8988T (cell line): ENCODE results near the gene SLC4A8.
"Not testable (repeated sequence)": the region's sequence is repeated elsewhere in the genome, so short reads cannot be mapped to it uniquely, and the experiment has no call there.

Source experiments
- DNase-seq: peaks from one replicate; pipeline ENCODE4 v3.0.0; 2011

The SLC4A8 gene

DNA sequence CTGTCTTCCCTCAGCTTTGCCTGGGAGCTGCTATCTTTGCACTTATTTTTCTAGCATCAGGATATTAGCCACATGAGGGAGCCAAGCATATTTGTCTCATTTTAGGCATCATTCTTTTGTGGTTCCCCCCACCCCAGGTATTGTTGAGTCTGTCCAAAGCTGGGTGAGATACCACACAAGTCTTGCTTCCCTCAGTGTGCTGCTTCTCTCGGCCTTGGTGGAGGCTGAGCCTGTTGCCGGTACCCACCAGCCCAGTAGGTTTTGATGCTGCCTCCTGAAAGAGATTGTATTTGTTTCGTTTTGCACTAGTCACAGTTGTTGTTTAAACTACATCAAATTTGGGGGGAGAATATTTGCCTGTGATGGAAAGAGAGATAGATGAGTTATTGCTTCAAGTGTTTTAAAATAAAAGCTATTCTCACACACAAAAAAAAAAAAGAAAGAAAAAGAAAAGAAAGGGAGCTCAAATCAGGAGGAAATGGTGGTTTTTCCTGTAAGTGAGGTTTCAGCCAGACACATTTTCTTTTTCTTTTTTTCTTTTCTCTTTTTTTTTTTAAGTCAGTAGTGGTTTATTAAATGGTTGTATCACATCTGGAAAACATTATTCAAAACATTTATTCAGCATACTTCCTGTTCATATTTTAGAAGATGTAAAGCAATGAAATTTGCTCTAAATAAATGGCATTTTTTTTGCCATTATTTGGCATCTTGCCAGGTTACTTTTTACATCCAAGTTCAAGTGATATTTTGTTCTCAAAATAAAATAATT is 58.5 kb downstream of the SLC4A8 start:
- DNase-seq = no peak

DNA sequence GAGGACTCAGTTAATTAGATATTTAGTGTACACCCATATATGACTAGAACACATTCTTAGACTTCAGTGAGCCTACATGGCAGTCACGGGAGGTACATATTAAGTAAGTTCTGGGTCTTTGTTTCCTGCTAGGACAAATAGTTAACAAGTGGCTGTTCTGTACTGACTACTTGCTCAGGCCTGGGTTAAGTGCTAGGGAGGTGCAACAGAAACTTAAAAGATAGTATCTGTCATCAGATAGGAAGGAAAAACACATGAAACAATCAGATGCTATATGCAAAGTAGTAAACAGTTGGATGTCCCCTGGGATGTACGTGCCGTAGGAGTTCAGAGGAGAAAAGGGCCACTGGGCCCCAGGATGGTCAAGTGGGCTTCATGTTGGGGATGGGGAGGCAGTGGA is 59.5 kb downstream of the SLC4A8 start:
- no peak for DNase-seq

DNA sequence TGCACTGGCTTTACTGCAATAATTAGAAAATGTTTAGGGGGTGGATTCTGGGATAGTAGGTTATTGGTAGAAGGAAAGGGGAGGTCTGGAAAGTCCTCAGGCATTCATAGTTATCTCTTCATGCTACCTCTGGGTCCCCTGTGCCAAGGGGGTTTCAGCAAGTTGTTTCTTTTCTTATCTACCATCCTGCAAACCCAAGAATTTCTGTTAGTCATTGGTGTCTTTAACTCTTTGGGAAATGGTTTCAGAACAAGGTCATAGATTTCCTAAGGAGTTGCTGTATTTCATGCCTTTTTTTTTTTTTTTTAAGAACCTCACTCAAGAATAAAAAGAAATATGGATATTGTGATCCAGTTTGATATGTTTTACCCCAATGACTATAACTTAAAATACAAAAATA is 63.6 kb downstream of the SLC4A8 start:
- DNase-seq = no peak

DNA sequence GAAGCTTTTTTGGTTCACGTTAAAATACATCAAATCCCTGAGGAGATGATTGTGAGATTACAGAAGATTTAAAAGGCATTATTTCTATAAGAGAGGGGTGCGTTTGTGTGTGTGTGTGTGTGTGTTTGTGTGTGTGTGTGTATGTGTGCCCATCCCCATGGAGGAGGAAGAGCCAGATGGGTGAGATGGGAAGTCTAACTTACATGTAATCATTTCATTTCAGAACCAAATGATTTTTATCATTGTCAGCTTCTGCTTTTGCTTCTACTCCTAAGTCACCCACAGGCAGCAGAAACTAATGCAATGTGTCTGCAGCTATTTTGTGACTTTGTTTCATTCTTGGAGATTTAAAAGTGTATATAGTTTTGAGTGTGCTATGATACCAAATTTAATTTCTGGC is 68.7 kb downstream of the SLC4A8 start:
- no peak for DNase-seq

DNA sequence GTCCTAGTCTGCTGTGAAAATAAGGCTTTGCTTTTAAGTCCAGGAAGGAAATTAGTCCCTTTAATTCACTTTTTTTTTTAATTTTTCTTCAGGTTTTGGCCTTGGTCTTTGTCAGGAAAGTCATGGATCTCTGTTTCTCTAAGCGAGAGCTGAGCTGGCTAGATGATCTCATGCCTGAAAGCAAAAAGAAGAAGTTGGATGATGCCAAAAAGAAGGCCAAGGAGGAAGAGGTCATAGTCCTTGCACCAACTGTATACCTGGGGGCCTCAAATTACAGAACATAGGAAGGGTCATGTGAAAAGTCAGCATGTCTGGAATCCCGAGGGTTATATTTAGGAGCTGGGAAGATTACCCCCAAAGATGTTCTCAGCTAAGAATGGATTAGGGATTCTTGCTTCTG is 72.3 kb downstream of the SLC4A8 start:
- no peak for DNase-seq

DNA sequence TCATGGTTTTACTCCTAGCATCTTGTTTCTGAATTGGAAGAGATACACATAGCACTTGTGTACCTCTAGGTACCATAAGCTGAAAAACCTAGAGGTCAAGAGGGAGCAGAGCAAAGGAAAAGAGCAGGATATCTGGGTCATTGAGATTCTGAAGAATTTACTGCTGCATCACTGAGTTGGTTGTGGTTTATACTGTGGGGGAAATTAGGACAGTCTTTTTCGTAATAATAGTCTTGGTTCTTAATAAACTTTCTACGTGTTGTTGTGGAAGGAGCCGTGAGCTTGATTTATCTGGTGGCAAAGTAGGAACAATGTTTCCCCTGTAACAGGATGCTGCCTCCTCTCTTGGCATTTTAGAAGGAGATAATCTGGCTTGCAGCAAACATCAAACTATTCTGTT is 80.2 kb downstream of the SLC4A8 start:
- no peak for DNase-seq

DNA sequence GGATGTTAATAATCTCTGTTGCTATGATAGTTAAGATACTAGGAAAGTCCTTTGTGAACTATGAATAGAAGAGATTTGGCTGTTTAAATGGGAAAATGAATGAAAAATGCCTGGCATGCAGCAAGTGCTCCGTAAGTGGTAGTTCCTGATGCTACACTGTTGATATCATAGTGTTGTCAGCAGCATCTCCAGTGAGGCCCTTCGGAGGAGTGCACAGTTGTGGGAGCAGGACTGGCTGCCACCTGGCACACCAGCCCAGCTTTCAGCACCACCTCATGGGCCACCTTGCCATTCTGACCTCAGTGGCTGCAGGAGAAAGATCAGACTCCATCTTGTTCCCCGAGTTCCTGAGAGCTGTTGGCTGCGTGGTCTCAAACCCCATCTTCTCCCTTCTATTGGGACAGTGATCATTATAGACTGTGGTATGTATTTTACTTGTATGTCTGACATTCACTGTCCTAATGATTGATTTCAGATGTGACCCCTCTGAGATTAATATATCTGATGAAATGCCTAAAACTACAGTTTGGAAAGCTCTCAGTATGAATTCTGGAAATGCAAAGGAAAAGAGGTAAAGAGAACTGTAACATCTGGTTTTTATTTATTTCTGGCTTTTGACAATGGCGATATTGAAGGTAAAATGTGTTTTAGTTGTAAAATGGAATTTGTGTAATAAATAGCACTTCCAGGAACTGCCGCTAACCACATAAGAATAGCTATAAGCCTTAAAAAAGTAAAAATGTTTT is 80.9 kb downstream of the SLC4A8 start:
- no peak for DNase-seq

DNA sequence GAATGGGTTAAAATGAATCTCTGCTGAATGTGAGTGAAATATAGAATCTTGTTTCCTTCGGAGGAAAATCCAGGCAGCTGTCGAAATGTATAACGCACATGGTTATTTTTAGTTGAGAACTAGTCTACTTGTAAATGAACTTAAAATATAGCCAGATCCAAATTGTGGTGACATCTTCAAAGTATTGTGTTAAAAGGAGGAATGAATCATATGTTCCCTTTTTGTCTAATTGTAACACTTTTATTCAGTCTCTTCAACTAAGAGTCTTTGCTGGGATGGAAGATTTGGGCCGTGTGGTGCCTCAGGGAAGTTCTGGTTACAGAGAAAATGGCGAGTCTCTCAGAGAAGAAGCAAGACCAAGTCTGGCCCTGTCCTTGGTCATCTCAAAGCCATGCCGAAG is 82.5 kb downstream of the SLC4A8 start:
- no peak for DNase-seq

DNA sequence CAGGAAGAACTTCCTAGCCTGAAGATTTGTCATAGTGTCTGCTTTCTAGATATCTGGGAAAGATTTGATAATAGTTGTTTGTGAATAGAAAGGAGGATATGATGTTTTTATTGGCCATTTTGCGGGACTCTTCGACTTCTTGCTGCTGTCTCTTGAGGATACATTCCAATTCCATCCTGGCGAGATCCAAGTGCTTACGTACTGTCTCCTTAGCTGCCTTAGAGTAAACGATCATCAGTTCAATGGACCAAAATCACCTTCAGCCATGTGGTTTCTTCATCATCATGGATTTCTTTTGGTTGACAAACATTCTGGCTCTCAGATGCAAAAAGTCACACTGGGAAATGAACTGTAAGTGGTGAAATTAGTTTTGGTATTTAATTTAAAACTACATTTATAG is 83.7 kb downstream of the SLC4A8 start:
- DNase-seq = no peak

DNA sequence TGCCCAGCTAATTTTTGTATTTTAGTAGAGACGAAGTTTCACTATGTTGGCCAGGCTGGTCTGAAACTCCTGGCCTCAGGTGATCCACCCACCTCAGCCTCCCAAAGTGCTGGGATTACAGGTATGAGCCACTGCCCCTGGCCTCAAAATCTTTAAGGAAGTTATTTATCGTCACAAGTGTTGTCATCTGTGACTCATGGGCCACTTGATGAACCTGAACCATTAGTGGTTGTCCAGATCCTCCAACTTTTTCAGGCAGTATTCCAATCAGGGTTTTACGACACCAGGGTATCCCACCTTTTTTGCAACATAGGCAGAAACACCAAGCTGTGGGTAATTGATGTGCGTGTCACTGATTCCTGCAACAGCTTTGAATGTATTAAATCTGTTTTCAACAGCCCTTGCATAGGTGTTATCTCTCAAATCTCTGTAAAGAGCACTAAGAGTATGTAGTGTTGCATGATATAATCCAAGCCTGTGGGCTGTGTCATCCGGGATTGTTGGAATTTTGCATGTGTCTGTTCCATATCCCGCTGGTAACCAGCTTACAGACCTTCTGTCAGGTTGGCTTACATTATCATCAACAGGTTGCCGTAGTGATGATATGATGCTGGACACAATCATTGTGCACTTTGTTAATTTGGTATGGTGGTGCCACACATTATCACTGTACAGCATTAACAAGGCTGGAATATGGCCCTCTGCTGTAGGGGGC is 87.1 kb downstream of the SLC4A8 start:
- DNase-seq = no peak

DNA sequence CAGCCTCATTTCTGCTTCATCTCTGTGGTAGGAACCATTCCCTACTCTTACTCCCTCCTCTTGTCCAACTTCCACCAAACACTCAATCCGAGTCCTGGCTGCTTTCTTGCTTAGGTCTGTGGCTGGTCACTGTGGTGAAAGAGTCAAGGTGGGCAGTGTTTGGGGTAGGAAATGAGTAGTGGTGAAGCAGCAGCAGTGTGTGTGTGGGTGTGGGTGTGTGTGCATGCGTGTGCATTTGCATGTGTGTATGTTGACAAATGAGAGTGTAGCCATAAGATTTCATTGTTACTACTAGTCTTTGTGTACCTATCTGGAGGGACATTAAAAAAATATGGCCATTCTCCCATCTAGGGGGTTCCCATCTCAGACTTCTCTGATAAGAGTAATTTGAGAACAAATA is 87.8 kb downstream of the SLC4A8 start:
- DNase-seq = no peak

DNA sequence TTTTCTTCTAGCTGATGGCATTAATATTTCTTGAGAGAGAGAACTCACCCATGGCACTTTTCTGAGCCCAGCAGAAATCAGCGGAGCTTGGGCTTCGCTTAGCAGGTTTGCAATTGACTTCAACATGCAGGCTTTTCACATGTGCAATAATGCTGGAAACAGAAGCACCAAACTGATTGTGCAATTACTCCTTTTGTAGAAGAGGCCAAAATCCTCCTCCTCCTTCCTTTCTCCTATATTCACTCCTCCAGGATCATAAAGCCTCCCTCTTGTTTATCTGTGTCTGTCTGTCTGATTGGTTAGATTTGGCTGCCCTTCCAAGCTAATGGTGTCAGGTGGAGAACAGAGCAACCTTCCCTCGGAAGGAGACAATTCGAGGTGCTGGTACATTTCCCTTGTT is 90.4 kb downstream of the SLC4A8 start:
- DNase-seq = not testable (repeated sequence)

DNA sequence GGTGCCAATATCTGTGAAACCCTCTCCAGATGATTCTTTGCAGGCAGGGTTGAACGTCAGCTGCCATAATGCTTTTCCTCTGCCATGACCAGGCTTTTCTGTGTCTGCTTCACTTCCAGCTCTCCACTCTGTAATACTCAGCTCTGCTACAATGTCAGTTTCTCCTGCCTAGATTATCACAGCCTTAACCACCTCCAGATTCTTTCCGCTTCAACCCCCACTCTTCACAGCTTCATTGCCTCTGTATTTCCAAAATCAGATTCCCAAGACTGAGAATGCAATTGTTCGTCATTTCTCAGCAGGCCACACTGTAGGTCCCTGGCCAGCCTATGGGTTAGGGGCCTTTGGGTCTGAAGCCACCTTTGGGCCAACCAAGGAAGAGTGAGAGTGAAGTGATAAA is 92.7 kb downstream of the SLC4A8 start:
- DNase-seq = no peak

DNA sequence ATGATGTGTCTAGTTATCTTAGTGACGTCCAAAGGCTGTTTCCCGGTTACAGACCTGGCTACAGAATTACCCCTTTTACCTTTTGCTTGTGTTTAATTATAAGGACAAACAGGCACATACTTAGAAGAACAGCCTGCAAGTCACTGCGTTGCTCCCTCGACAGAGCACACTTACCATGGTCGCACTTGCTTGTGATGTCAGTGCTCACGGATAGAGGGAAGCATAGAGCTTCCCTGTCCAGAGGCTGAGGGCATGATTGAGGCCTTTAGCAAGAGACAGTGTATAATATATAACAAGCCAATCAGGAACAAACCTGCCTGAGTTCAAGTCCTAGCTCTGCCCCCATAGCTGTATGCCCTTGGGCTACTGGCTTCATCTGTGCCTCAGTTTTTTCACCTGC is 93.2 kb downstream of the SLC4A8 start:
- DNase-seq = no peak

DNA sequence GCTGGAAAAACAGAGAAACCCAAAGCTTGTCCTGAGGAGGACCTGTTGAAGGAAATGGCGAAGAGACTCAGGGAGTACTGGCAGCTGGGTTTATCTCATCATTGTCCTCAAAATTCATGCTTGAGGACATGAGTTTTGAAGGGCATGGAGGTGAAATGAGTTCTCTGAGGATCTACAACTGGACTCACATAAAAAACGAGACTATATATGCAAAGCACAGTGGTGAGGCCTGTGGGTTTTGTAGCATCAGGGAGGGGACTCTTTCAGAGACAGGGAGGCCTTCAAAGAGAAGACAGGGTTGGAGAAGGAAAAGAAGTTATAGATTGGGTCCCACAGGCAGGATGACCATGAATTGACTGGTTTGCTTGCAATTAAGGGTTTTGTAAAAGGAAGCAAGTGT is 95.1 kb downstream of the SLC4A8 start:
- DNase-seq = no peak

DNA sequence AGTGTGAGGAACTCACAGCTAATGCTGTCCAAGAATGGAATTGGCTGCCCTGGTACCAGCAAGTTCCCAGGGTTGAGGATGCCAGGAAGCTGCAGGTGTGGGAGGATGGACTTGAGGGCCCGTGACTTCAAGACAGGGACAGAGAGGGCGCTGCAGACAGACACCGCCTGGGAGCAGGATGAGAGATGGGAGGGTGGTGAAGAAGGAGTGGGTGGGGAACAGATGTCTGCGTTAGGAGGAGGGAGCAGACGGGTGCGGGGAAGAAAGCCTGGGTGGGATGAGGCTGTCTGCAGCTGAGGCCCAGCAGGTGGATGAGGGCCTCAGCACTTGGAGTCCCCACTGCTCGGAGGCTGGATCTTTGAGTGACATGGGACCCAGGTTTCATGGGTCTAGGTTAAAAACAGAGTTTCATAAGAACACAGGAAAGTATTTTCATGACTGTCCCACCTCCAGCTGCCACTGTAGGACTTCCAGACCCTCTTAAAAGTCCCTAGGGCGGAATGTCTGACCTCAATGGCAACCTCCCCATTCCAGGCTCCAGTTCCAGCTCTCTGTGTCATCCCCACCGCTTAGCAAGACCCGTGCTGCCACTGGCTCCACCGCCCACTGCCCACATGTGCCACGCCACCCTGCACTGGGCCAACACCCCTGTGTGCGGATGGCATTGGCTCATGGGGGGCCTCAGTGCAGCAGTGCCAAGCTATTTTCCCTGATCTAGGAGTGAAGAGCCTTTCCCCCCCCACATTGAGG is 96.1 kb downstream of the SLC4A8 start:
- DNase-seq = no peak

DNA sequence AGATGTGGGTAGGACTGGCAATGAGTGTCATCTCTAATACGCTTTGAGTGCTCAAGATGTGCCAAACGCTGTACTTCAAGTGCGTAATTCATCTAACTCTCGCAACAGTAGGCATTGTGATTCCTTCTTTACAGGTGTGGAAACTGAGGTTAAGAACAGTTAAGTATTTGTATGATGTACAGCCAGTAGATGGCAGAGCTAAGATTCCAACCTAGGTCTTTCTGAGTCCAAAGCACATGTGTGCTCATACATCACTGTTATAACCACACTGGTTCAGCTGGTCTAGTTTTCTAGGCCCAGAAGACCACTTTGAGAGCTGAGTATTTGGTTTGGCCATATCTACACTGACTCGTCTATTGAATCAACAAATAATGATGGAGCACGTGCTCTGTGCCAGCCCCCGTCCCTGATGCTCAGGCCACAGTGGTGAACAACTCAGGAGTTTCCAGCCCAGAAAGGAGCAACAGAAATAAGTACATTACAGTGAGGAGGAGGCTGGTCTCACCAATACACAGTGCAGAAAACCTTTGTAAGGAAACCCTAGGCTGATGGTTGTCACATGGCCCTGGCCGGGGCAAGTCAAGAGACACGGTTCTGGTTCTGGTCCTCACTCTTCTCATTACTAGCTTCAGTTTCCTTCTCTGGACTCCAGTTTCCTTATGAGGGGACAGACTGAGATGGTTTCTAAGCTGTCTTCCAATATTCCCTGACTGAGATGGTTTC is 97.1 kb downstream of the SLC4A8 start:
- DNase-seq = no peak

DNA sequence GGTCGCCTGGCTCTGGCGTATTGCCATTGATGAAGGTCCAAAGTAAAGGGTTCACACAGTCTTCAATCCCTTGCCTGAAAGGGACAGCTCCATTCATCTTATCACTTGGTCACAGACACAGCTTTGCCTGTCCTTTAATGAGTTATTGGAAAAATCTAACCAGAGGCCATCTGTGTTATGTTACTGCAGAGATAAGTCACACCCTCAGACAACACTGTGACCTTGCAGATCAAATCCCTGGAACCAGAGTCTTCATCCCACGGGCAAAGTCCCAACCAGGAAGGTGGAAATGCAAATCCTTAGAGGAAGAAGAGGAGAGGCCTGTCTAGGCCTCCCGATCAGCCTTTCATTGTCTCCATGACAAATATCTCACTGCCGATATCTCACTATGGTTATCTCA is 98.1 kb downstream of the SLC4A8 start:
- DNase-seq = no peak

DNA sequence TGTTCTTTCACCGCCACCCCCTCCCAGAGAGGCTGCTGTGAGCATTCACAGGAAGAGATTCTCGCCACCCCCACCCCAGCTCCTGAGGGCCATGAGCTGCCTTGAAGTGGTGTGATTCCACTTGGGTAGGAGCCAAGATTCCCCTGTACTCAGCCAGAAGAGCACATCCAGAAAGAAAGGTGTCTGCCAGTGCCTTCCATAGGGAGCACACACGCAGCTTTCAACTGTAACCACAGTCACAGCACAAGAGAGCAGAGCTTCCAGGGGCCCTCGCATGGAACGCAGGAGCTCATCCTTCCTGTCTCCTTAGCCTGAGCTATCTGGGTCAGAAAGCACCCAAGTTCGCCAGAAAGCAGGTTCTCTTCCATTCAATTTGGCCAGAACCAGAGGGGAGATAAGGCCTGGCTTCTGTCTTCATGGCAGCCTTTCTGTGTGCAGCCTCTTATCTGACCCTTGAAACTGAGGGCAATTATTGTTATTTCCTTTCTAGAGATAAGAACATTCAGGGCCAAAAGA is 99.8 kb downstream of the SLC4A8 start:
- no peak for DNase-seq

DNA sequence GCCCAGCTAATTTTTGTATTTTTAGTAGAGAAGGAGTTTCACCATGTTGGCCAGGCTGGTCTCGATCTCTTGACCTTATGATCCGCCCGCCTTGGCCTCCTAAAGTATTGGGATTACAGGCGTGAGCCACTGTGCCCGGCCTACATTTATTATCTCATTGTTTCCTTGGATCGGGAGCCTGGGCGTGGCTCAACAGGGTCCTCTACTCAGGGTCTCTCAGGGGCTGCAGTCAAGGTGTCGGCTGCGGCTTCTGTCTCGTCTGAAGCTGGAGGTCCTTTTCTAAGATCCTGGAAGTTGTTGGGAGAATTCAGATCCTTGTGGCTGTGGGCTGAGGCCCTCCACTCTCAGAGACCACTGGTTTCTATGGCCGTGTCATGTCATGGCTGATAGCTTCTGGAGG is 100.9 kb downstream of the SLC4A8 start:
- no peak for DNase-seq

DNA sequence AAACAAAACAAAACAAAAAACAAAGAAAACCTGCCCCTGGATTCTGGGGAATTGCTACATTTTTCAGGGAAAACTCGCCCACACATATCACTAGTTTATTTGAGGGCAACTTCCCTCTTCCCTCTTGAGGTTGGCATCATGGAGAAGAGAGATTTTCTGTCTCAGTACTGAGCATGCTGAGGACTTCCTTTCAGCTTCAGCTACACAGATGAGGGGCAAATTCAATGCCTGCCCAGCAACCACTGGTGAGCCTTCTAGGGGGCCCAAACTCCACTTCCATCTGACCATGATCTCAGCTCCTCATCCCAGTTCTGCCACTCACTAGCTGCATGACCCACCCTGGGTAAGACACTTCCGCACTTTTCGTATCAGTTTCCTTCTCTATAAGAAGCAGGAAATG is 103.3 kb downstream of the SLC4A8 start:
- DNase-seq = no peak
